Urinary bladder (tissue), 4 donors: ENCODE data around the gene APPL2. TPM values are rescaled to one million over a fixed set of nuclear protein-coding genes. Genes with fewer than 3 reads are reported as not detected.
"Not testable (repeated sequence)": the region's sequence is repeated elsewhere in the genome, so short reads cannot be mapped to it uniquely, and the experiment has no call there.

Experiments used
- DNase-seq: peaks from one replicate; pipeline ENCODE4 v3.0.0-alpha.2; 2015; ENCODE audit errors: extremely low spot score
- H3K27ac ChIP-seq: one replicate; pipeline ENCODE4 v1.5.1; 2013; ENCODE audit warnings: low read depth, mild to moderate bottlenecking, moderate library complexity
- H3K36me3 ChIP-seq: one replicate; pipeline ENCODE4 v1.6.1; 2013; ENCODE audit warnings: mild to moderate bottlenecking, moderate library complexity; ENCODE audit not compliant: insufficient read depth
- H3K4me1 ChIP-seq: one replicate; pipeline ENCODE4 v1.6.1; 2013; ENCODE audit warnings: mild to moderate bottlenecking, moderate library complexity; ENCODE audit not compliant: insufficient read depth
- H3K4me3 ChIP-seq: one replicate; pipeline ENCODE4 v1.5.1; 2013; ENCODE audit warnings: low read depth, low read length
- WGBS: extraction: QIAGEN DNeasy Blood & Tissue Kit; methylation state at CpG from one replicate; pipeline ENCODE4 v1.1.7; 2013; 5-methylcytosine and 5-hydroxymethylcytosine counted together
- polyA plus RNA-seq: library from polyadenylated mRNA; stranded (reverse); fragments of 200-250 nt; gene quantifications from one replicate; pipeline ENCODE4 v1.2.3, GENCODE V29; 2013
- total RNA-seq: library from RNA; depleted of rRNA; stranded (reverse); fragments of >200 nt; gene quantifications from one replicate; pipeline ENCODE4 v1.2.3, GENCODE V29; 2014
- donor health status: healthy with polysubstance abuse.
- donor health status: healthy.

The APPL2 gene
- total and polyA plus RNA-seq, 2 donors: 14.6 to 51.0 TPM

DNA sequence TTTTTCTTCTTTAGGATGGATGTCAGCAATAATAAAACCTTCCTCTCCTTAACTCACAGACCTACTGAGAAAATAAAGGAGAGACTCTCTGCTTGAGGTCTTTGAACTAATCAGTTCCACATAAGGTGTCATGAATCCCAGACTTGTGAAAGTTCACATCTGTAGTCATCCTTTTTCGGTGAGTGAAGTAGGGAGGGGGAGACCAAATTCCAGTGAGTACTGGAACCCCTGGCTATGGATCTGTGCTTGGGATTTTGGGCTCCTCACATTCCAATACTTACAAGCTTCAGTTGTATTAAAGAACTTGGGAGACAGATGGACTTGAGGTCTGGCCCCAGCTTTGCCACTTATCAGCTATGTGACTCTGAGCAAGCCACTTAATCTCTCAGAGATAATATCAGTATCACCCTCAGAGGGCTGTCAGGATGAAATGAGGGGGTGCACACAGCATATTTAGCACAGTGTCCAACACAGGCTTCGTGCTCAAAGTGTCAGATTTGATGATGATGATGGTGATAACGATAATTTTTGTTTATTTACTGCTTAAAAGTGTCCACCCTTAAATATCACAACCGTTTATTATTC, 34.8 kb upstream of the APPL2 start:
- Histone ChIP-seq H3K36me3 (no peaks in the 10 kb centered on the region), H3K4me3 (no peak overlapping the region), H3K27ac (no peak overlapping the region), H3K4me1 (no peaks in the 10 kb centered on the region)
- 46% methylated on average over 4 of the region's 4 CpGs for WGBS
- no peak for DNase-seq

DNA sequence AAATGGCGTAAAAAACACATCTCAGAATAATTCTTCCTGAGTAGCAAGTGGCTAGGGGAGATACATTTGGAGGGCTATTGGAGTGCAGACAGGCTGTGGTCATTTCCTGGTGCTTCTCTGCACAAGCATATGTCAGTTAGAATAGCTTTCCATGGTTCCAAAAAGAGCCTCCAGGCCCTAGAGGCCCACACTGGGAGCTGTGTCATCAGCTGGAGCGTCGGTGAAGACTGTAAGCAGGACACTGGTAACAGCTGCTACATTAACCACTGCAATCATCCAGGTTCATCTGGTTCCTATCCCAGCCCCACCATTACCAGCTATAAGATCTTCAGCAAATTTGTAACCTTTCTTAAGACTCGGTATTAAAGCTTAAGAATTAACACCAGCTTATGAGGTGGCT, 31.7 kb upstream of the APPL2 start:
- H3K4me1 ChIP-seq: no peaks in the 10 kb centered on the region
- DNase-seq: no peak
- H3K4me3 ChIP-seq: no peak overlapping the region
- 62% methylated on average over 4 of the region's 4 CpGs for WGBS
- H3K27ac ChIP-seq: no peak overlapping the region
- no peaks in the 10 kb centered on the region for H3K36me3 ChIP-seq

DNA sequence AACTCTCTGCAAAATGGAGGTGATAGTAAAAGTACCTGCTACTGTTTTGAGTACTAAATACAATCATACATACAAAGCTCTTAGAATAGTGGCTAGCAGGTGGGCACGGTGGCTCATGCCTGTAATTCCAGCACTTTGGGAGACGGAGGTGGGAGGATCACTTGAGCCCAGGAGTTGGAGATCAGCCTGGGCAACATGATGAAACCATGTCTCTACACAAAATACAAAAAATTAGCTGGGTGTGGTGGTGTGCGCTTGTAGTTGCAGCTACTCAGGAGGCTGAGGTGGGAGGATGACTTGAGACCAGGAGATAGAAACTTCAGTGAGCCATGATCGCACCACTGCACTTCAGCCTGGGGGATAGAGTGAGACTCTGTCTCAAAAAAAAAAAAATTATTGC, 28.8 kb upstream of the APPL2 start:
- no peak for DNase-seq
- no peaks in the 10 kb centered on the region for H3K36me3 ChIP-seq
- H3K4me3 ChIP-seq: no peak overlapping the region
- WGBS: 91% methylated on average over 4 of the region's 4 CpGs
- H3K4me1 ChIP-seq: no peaks in the 10 kb centered on the region
- H3K27ac ChIP-seq: no peak overlapping the region

DNA sequence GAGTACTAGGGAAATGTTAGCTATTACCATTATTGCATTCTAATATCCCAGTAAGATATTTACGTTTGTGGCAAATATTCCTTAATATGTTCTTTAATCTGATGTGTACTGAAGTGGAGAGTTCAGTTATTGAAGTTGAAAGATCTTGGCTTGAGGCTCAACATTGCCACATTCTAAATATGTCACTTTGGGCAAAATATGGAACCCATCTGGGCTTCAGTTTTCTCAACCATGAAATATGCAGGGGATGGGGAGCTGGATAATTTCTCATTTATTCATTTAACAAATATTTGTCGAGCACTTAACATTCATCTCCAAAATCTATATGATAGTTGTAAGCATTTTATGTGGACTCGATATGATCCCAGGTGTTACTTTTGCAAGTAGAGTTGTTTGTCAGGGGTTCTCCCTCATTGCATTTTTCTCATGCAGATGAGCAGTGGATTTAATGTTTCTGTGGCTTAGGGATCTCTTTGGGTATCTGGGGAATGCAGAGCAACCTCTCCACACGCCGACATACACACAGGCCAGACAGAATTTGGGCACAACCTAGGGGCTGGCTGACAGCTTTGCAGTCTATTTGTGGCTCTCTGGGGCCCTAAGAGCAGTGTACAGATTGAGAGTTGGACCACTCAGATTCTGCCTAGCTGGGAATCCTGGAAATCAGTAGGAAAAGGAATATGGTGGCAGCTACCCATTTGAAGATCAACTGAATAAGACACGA, 26.6 kb upstream of the APPL2 start:
- Histone ChIP-seq H3K36me3 (no peaks in the 10 kb centered on the region), H3K27ac (no peak overlapping the region), H3K4me3 (no peak overlapping the region), H3K4me1 (no peaks in the 10 kb centered on the region)
- WGBS: 81% methylated on average over 6 of the region's 6 CpGs
- no peak for DNase-seq

DNA sequence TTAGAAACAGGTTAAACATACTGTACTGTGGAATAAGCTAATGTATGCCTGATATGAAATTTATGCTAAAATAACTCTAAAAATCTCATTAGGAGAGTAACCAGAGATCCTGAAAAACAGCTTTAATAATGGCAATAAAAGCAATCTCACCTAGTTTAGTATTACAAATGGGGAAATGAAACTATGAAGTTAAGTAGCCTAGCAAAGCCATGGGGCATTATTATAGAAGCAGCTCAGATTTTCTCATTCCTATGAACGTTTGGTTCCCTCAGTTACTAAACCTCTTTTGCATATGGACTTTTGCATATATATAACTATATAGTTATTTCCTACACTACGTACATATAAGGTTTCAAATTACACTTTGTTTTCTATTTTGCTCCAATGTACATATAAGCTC, 25.0 kb upstream of the APPL2 start:
- H3K36me3 ChIP-seq: no peaks in the 10 kb centered on the region
- no peaks in the 10 kb centered on the region for H3K4me1 ChIP-seq
- WGBS: 43% methylated on average over 2 of the region's 2 CpGs
- H3K27ac ChIP-seq: no peak overlapping the region
- DNase-seq: no peak
- no peak overlapping the region for H3K4me3 ChIP-seq

DNA sequence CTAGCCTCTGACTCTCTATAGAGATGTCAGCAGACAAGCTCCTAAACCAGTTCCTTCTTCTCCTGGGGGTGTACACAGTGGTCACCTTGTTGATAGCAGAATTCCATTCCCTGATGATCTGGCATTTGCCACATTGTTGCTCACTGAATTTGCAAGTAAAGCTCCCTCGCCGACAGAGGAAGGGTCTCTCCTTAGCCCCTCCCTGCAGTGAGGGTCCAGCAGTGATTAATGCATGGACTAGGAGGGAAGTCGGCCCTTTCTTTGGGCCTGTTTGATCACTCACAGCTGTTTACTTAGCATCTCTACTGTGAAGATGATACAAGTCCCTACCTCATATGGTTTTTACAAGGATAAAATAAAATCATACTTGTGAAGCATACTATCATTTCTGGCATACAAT, 23.3 kb upstream of the APPL2 start:
- Histone ChIP-seq H3K36me3 (no peaks in the 10 kb centered on the region), H3K4me3 (no peak overlapping the region), H3K4me1 (no peaks in the 10 kb centered on the region), H3K27ac (no peak overlapping the region)
- DNase-seq: no peak
- 58% methylated on average over 3 of the region's 3 CpGs for WGBS

DNA sequence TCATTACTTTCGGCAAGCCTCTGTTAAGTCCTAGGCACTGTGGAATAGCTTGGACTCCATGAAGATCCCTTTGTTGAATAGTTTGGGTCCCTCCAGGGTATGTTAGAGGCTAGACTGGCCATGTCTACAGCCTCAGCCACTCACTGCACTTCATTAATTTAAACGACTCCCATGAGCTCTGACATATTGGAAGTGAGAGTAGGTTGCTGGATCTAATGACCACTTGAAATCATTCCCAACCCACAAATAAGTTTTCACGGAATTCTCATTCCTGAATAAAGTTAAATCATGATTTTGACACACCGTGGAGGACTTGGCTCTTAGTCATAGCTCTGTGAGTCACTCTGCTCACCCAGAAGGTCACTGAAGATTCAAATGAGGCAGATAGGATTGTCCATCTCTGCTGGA, 21.4 kb upstream of the APPL2 start:
- 63% methylated on average over 4 of the region's 4 CpGs for WGBS

DNA sequence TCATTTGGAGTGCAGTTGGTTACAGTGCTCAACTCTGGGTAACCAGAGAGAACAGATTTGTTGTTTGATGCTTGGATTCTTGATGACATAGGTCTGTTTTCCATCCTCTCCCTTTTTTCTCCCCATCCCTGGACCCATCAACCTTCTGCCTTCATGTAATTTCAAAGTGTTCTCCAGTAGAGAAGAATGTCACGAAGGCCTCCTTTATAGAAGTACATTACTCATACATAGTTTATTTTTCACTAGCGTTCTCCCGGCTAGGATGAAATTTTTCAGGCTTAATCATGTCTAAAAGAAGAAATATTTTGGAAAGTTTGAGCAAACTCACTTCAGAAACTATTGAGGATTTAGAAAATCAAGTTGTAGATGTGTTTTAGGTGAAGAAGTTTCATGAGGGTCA, 20.9 kb upstream of the APPL2 start:
- Histone ChIP-seq H3K4me1 (no peaks in the 10 kb centered on the region), H3K36me3 (no peaks in the 10 kb centered on the region), H3K27ac (no peak overlapping the region), H3K4me3 (no peak overlapping the region)
- no peak for DNase-seq
- 70% methylated on average over 3 of the region's 3 CpGs for WGBS

More for the DNA sequence above, 21.4 kb upstream of the APPL2 start:
- Histone ChIP-seq H3K27ac (no peak overlapping the region), H3K4me1 (no peaks in the 10 kb centered on the region), H3K36me3 (no peaks in the 10 kb centered on the region), H3K4me3 (no peak overlapping the region)
- DNase-seq: no peak

DNA sequence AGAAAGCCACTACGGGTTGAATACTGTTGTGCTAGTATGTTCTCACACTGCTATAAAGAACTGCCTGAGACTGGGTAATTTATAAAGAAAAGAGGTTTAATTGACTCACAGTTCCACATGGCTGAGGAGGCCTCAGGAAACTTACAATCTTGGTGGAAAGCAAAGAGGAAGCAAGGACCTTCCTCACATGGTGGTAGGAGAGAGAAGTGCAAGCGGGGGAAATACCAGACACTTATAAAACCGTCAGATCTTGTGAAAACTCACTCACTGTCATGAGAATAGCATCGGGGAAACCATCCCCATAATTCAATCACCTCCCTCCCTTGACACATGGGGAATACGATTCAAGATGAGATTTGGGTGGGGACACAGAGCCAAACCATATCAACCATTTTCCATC, 20.5 kb upstream of the APPL2 start:
- H3K27ac ChIP-seq, DNase-seq, H3K4me1 ChIP-seq, H3K36me3 ChIP-seq, H3K4me3 ChIP-seq: not testable (repeated sequence)
- WGBS: 78% methylated on average over 5 of the region's 5 CpGs

DNA sequence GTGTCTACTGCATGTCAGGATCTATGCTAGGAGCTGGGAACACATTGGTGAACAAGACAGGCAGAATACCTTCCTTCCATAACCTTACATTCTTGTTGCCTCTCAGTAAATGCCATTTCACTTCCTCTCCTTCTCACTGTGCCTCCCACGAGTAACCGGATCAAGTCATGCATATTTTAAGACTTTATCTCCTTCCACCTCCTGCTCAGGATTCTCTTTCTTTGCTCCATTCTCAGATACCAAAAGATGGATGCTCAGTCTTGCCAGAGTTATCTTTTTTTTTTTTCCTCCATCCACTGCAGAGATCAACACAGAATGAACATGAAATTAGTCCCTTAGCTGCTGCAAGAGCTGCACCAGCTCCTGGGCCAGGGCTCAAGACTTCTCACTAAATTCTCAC, 20.0 kb upstream of the APPL2 start:
- no peaks in the 10 kb centered on the region for H3K36me3 ChIP-seq
- no peak overlapping the region for H3K4me3 ChIP-seq
- 56% methylated on average over 2 of the region's 2 CpGs for WGBS
- no peak overlapping the region for H3K27ac ChIP-seq
- no peak for DNase-seq
- no peaks in the 10 kb centered on the region for H3K4me1 ChIP-seq

DNA sequence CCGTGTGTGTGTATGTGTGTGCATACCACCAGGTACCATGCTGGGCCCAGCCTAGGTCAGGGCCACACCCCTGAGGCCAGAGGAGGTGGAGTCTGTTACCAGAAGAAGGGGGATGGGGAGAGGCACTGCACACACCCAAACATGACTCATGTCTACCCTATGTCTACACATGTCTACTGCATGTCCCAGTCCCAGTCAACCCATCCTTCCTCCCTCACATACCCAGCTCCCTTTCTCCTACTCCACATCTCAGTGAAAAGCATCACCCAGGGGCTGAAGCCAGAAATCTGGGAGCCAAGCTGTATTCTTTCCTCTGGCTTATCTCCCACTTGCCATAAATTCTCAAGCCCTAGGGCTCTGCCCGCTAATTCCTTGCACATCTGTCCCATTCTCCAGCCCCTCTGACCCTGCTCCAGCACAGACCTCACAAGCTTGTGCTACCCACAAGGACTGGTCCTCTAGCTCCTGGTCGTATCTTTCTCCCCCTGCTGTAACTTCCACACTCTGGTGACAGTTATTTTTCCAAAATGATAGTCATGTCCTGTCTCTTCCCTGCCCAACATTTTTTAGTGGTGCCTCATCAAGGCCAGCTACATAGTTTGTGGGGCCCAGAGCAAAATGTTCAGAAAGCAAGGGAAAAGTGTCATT, 18.0 kb upstream of the APPL2 start:
- H3K36me3 ChIP-seq: no peaks in the 10 kb centered on the region
- H3K27ac ChIP-seq: no peak overlapping the region
- no peaks in the 10 kb centered on the region for H3K4me1 ChIP-seq
- H3K4me3 ChIP-seq: no peak overlapping the region
- WGBS: 58% methylated on average over 3 of the region's 3 CpGs
- DNase-seq: no peak

DNA sequence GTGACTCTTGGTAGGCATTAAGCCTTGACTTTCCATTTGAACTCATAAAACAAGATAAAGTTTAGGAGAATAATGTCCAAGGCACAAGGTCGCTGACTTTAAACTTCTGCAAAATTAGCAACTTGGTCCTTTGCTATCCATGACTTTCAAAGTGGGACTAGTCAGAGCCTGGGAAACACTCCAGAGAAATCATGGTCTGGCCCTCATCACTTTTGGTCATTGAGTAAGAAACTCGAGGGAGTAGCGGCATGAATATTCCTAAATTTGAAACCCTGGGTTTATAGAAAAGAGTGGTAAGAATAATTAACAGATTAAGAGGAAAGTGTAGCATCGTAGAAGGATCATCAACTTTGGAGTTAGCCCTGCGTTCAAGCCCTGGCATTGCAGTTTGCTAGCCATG, 16.9 kb upstream of the APPL2 start:
- H3K4me3 ChIP-seq: no peak overlapping the region
- no peak overlapping the region for H3K27ac ChIP-seq
- no peaks in the 10 kb centered on the region for H3K36me3 ChIP-seq
- no peaks in the 10 kb centered on the region for H3K4me1 ChIP-seq
- 87% methylated on average over 5 of the region's 5 CpGs for WGBS
- no peak for DNase-seq

DNA sequence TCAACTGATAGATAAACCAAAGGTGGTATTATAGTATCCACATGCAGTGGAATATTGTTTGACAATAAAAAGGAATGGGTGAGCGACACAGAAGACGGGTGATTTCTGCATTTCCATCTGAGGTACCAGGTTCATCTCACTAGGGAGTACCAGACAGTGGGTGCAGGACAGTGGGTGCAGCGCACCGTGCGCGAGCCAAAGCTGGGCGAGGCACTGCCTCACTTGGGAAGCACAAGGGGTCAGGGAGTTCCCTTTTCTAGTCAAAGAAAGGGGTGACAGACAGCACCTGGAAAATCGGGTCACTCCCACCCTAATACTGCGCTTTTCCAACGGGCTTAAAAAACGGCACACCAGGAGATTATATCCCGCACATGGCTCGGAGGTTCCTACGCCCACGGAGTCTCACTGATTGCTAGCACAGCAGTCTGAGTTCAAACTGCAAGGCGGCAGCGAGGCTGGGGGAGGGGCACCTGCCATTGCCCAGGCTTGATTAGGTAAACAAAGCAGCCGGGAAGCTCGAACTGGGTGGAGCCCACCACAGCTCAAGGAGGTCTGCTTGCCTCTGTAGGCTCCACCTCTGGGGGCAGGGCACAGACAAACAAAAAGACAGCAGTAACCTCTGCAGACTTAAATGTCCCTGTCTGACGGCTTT, 9.9 kb upstream of the APPL2 start:
- WGBS: 86% methylated on average over 20 of the region's 20 CpGs
- H3K36me3 ChIP-seq, DNase-seq, H3K4me3 ChIP-seq, H3K4me1 ChIP-seq, H3K27ac ChIP-seq: not testable (repeated sequence)

DNA sequence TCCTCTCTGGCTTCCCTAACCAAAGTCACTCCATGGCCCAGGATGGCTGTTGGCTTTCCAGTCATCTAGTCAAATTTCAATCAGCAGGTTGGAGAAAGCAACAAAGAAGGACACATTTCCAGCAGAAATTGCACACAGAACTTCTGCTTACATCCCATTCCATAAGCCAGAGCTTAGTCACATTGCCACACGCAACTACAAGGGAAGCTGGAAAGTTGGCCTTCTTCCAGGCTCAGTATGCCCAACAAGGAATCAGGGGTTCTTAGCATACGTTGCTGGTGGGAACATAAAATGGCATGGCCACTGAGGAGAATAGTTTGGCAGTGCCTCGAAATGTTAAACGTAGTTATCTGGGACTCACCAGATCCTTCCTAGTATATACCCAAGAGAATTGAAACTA, 9.3 kb upstream of the APPL2 start:
- no peak for DNase-seq
- H3K4me3 ChIP-seq: no peak overlapping the region
- no peaks in the 10 kb centered on the region for H3K4me1 ChIP-seq
- H3K36me3 ChIP-seq: no peaks in the 10 kb centered on the region
- H3K27ac ChIP-seq: no peak overlapping the region
- WGBS: 81% methylated on average over 4 of the region's 4 CpGs
